SK-N-SH treated with all-trans-retinoic acid at 6 μM for 48 hours (cell line): ENCODE data around the gene AKT1.

Experiments
- ATAC-seq: fragments of 200-7000 bp; cut with Tn5 transposase; 3 replicates; pipeline ENCODE4 v1.9.1; 2020; ENCODE audit warnings: mild to moderate bottlenecking, moderate library complexity
- ARNTL ChIP-seq: fragments of 450-650 bp; formaldehyde crosslinking; IDR thresholded peaks from 2 replicates; pipeline ENCODE4 v1.5.0; 2020; ENCODE audit warnings: low read depth, mild to moderate bottlenecking, moderate library complexity, borderline replicate concordance
- BACH2 ChIP-seq: fragments of 250-450 bp; sonication (Bioruptor Pico); IDR thresholded peaks from 2 replicates; pipeline ENCODE4 v1.9.0; 2021; ENCODE audit warnings: mild to moderate bottlenecking, borderline replicate concordance
- CREB5 ChIP-seq: fragments of 250-450 bp; sonication (Bioruptor Pico); IDR thresholded peaks from 2 replicates; pipeline ENCODE4 v1.5.1; 2020; ENCODE audit warnings: low read depth, mild to moderate bottlenecking, moderate library complexity
- ESRRG ChIP-seq: fragments of 250-450 bp; sonication (Bioruptor Pico); IDR thresholded peaks from 2 replicates; pipeline ENCODE4 v1.6.1; 2021; ENCODE audit warnings: mild to moderate bottlenecking
- GLIS3 ChIP-seq: fragments of 250-450 bp; sonication (Bioruptor Pico); IDR thresholded peaks from 2 replicates; pipeline ENCODE4 v1.5.0; 2020; ENCODE audit warnings: mild to moderate bottlenecking, moderate library complexity
- ISL1 ChIP-seq: fragments of 250-450 bp; sonication (Bioruptor Pico); IDR thresholded peaks from 2 replicates; pipeline ENCODE4 v2.1.2; 2022; ENCODE audit warnings: mild to moderate bottlenecking, moderate library complexity
- OSR1 ChIP-seq: fragments of 250-450 bp; sonication (Bioruptor Pico); IDR thresholded peaks from 2 replicates; pipeline ENCODE4 v1.8.0; 2022; ENCODE audit warnings: moderate library complexity, mild to moderate bottlenecking, inconsistent platforms
- PATZ1 ChIP-seq: fragments of 250-450 bp; sonication (Bioruptor Pico); IDR thresholded peaks from 2 replicates; pipeline ENCODE4 v1.8.0; 2020; ENCODE audit warnings: mild to moderate bottlenecking, moderate library complexity, borderline replicate concordance
- POU6F1 ChIP-seq: fragments of 250-450 bp; sonication (Bioruptor Pico); IDR thresholded peaks from 2 replicates; pipeline ENCODE4 v1.8.0; 2021; ENCODE audit warnings: low read depth, mild to moderate bottlenecking, moderate library complexity, borderline replicate concordance
- PPARA ChIP-seq: fragments of 250-450 bp; sonication (Bioruptor Pico); IDR thresholded peaks from 2 replicates; pipeline ENCODE4 v1.5.0; 2020; ENCODE audit warnings: mild to moderate bottlenecking, borderline replicate concordance
- RARB ChIP-seq: fragments of 250-450 bp; sonication (Bioruptor Pico); IDR thresholded peaks from 2 replicates; pipeline ENCODE4 v1.8.0; 2021; ENCODE audit warnings: mild to moderate bottlenecking, moderate library complexity
- SNAI2 ChIP-seq: fragments of 250-450 bp; sonication (Bioruptor Pico); IDR thresholded peaks from 2 replicates; pipeline ENCODE4 v1.5.0; 2020; ENCODE audit warnings: mild to moderate bottlenecking, moderate library complexity
- TCF4 ChIP-seq: fragments of 250-450 bp; sonication (Bioruptor Pico); IDR thresholded peaks from 2 replicates; pipeline ENCODE4 v1.8.0; 2021; ENCODE audit warnings: mild to moderate bottlenecking, moderate library complexity, borderline replicate concordance
- TSHZ2 ChIP-seq: fragments of 250-450 bp; sonication (Bioruptor Pico); IDR thresholded peaks from 2 replicates; pipeline ENCODE4 v1.5.0; 2020; ENCODE audit warnings: mild to moderate bottlenecking, moderate library complexity
- ZC3H10 ChIP-seq: fragments of 250-450 bp; sonication (Bioruptor Pico); IDR thresholded peaks from 2 replicates; pipeline ENCODE4 v1.5.1; 2021; ENCODE audit warnings: mild to moderate bottlenecking, moderate library complexity
- ZFP3 ChIP-seq: fragments of 250-450 bp; sonication (Bioruptor Pico); IDR thresholded peaks from 2 replicates; pipeline ENCODE4 v1.5.0; 2020; ENCODE audit warnings: mild to moderate bottlenecking, moderate library complexity
- ZFP30 ChIP-seq: fragments of 450-650 bp; formaldehyde crosslinking; IDR thresholded peaks from 2 replicates; pipeline ENCODE4 v1.5.0; 2022; ENCODE audit warnings: mild to moderate bottlenecking, moderate library complexity
- ZNF565 ChIP-seq: fragments of 450-650 bp; formaldehyde crosslinking; conservative IDR thresholded peaks from 2 replicates; pipeline ENCODE4 v1.5.0; 2020; ENCODE audit warnings: low read depth, mild to moderate bottlenecking, moderate library complexity
- ZNF70 ChIP-seq: fragments of 450-650 bp; formaldehyde crosslinking; IDR thresholded peaks from 2 replicates; pipeline ENCODE4 v1.5.0; 2020; ENCODE audit warnings: mild to moderate bottlenecking, moderate library complexity
- ZNF8 ChIP-seq: fragments of 450-650 bp; formaldehyde crosslinking; IDR thresholded peaks from 2 replicates; pipeline ENCODE4 v1.5.0; 2020; ENCODE audit warnings: mild to moderate bottlenecking, moderate library complexity

AKT1 gene

GRCh38 chr14:104732931-104733681 lies 62.4 kb downstream of the AKT1 start:
- TF ChIP-seq ZNF8 (CRISPR knock-in tag): no peak
- TF ChIP-seq ZNF565 (CRISPR knock-in tag): no peak
- no peak for TF ChIP-seq BACH2
- TF ChIP-seq PPARA (CRISPR knock-in tag): no peak
- TF ChIP-seq ARNTL (CRISPR knock-in tag): no peak
- no peak for TF ChIP-seq OSR1
- no peak for TF ChIP-seq ISL1
- no peak for TF ChIP-seq ZNF70 (CRISPR knock-in tag)
- TF ChIP-seq ZC3H10 (CRISPR knock-in tag): no peak
- no peak for TF ChIP-seq CREB5
- no peak for TF ChIP-seq TCF4 (CRISPR knock-in tag)
- TF ChIP-seq ESRRG: no peak
- no peak for TF ChIP-seq ZFP30
- no peak for TF ChIP-seq POU6F1 (CRISPR knock-in tag)
- no peak for TF ChIP-seq RARB (CRISPR knock-in tag)
- no peak for TF ChIP-seq SNAI2 (CRISPR knock-in tag)
- TF ChIP-seq PATZ1 (CRISPR knock-in tag): no peak
- TF ChIP-seq ZFP3 (CRISPR knock-in tag): no peak
- TF ChIP-seq GLIS3: no peak
- ATAC-seq: no peak

- no peak for TF ChIP-seq BACH2
- TF ChIP-seq PATZ1 (CRISPR knock-in tag): no peak
- TF ChIP-seq ESRRG: no peak
- no peak for TF ChIP-seq TSHZ2 (CRISPR knock-in tag)
- TF ChIP-seq TCF4 (CRISPR knock-in tag): no peak
- ATAC-seq: no peak
Observed at GRCh38 chr14:104732355-104732804, 63.2 kb downstream of the AKT1 start.
